Gastrocnemius medialis (tissue), 4 donors: ENCODE measurements around the gene RNPS1. TPM values are rescaled to one million over a fixed set of nuclear protein-coding genes. Genes with fewer than 3 reads are reported as not detected.
A peak's percentile ranks its signal among the peaks of the same experiment; 100 is the strongest.

Experiments used
- ATAC-seq, 2 donors: fragments of 150-250 bp; one replicate each; pipeline ENCODE4 v1.9.1; 2016
- DNase-seq, 2 donors: peaks; one replicate each; pipeline ENCODE4 v3.0.0-alpha.2; 2019
- H3K27ac ChIP-seq, 4 donors: fragments of 200-600 bp; sonication (generic); 1 replicate in 1 of 4; 2 replicates in 3 of 4; pipeline ENCODE4 v1.5.1; 2016 to 2018; ENCODE audit warnings: mild to moderate bottlenecking in 2 of 4, moderate library complexity in 1 of 4
- H3K27me3 ChIP-seq, 3 donors: fragments of 200-600 bp; sonication (generic) in 2 of 3; 1 replicate in 1 of 3; 2 replicates in 2 of 3; pipeline versions ENCODE4 v1.5.1 to v1.6.0; 2016 to 2019; ENCODE audit warnings: mild to moderate bottlenecking in 1 of 3, moderate library complexity in 1 of 3
- H3K36me3 ChIP-seq, 2 donors: fragments of 200-600 bp; sonication (generic) in 1 of 2; one replicate each; pipeline ENCODE4 v1.5.1; 2017 to 2018
- H3K4me1 ChIP-seq, 2 donors: fragments of 200-600 bp; sonication (generic) in 1 of 2; one replicate each; pipeline ENCODE4 v1.5.1; 2016 to 2017; ENCODE audit warnings: mild to moderate bottlenecking in 2 of 2
- H3K4me3 ChIP-seq, 4 donors: fragments of 200-600 bp; sonication (generic) in 3 of 4; 1 replicate in 1 of 4; 2 replicates in 3 of 4; pipeline ENCODE4 v1.5.1; 2016 to 2019; ENCODE audit warnings: mild to moderate bottlenecking in 2 of 4
- H3K9me3 ChIP-seq, 3 donors: fragments of 200-600 bp; sonication (generic) in 2 of 3; 1 replicate in 1 of 3; 2 replicates in 2 of 3; pipeline ENCODE4 v1.5.1; 2016 to 2019
- CTCF ChIP-seq, 5 experiments: fragments of 450-650 bp in 3 of 5; fragments of 200-600 bp in 2 of 5; sonication (generic) in 2 of 5; IDR thresholded peaks in 4 of 5; conservative IDR thresholded peaks in 1 of 5; 1 replicate in 4 of 5; 2 replicates in 1 of 5; pipeline ENCODE4 v1.5.1; 2016 to 2019; ENCODE audit warnings: antibody characterized with exemption in 5 of 5, mild to moderate bottlenecking in 3 of 5, moderate library complexity in 3 of 5
- POLR2A ChIP-seq, 2 donors: fragments of 450-650 bp; IDR thresholded peaks; one replicate each; pipeline ENCODE4 v1.6.1; 2017; ENCODE audit warnings: antibody characterized with exemption in 2 of 2, mild to moderate bottlenecking in 2 of 2, moderate library complexity in 2 of 2
- in situ Hi-C, 4 donors: fragments of 200-750 bp; cut with MboI; loops; one replicate each; pipeline versions ENCODE4 v1.15.0 to v1.8.0; 2017; ENCODE audit warnings: low sequenced_read_pairs in 4 of 4
- intact Hi-C: fragments of 100-400 bp; cut with DNase I; formaldehyde crosslinking; loops from one replicate; pipeline ENCODE4 v1.15.1; 2023; ENCODE audit warnings: low total_unique reads
- total RNA-seq, 4 donors: library from RNA; depleted of rRNA; stranded (reverse); fragments of >200 nt; gene quantifications; one replicate each; pipeline versions ENCODE4 v1.1.0 to v1.2.3, GENCODE V29; 2016

The RNPS1 gene
- total RNA-seq, 4 donors from 2014 or later, result 158 to 222 (median 172) TPM

DNA sequence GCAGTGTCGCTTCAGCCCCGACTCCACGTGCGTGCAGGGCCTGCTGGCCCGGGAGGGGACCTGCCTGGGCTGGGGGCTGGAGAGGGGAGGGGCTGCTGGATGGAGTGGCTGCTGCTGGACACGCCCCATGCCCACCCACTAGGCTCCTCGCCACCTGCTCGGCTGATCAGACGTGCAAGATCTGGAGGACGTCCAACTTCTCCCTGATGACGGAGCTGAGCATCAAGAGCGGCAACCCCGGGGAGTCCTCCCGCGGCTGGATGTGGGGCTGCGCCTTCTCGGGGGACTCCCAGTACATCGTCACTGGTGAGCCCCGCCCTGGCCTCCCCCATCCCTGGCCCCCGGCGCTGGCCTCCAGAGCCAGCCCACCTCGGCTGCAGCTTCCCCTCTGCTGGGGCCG, 59.6 kb downstream of the RNPS1 start:
- Histone ChIP-seq H3K36me3 (peaks cover 0 to 35% of the 10 kb centered on the region in 2 donors), H3K27me3 (no peaks in the 10 kb centered on the region), H3K27ac (no peak overlapping the region), H3K9me3 (no peaks in the 10 kb centered on the region), H3K4me3 (no peak overlapping the region), H3K4me1 (peaks cover 48% of the 10 kb centered on the region in 2 donors)
- DNase-seq, result no peak
- ATAC-seq, result no peak
- in situ Hi-C loops (no loop called here), intact Hi-C loops (no loop called here)
- TF ChIP-seq CTCF (IDR thresholded peaks at IDR 0.05 in 4 of 5, conservative IDR thresholded peaks at IDR 0.05 in 1 of 5) (no peak), POLR2A (IDR thresholded peaks at IDR 0.05) (no peak)

DNA sequence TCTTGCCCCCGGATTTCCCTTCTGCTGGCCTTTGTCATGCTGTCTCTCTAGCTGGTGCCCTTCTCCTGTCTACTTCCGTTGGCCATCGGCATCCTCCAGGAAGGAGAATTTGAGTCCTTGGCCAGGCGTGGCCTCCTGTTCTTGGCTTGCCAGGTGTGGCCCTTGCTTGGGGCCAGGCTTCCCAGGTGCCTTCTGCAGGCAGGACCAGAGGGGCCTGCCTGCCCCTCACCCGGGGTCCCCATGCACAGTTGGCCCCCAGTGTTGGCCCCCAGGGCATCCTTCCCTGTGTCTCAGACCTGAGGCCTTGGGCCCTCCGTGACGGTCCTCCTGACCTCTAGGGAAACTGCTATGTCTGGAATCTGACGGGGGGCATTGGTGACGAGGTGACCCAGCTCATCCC, 60.1 kb downstream of the RNPS1 start:
- intact Hi-C loops, result no loop called here
- H3K4me1 ChIP-seq, result peaks cover 44 to 45% of the 10 kb centered on the region in 2 donors
- no peak for ATAC-seq

GRCh38 chr16:2206780-2207433, 61.0 kb downstream of the RNPS1 start:
- peaks cover 35% of the 10 kb centered on the region in 2 donors for H3K4me1 ChIP-seq
- TF ChIP-seq POLR2A (IDR thresholded peaks at IDR 0.05) (no peak), CTCF (IDR thresholded peaks at IDR 0.05 in 4 of 5, conservative IDR thresholded peaks at IDR 0.05 in 1 of 5) (no peak)
- in situ Hi-C loops, result no loop called here
- H3K4me3 ChIP-seq, result no peak overlapping the region
- no peaks in the 10 kb centered on the region for H3K9me3 ChIP-seq
- DNase-seq, result no peak
- H3K27ac ChIP-seq, result peak overlapping the region; percentile 96 to 100 (median 100)
- peaks cover 0 to 35% of the 10 kb centered on the region in 2 donors for H3K36me3 ChIP-seq
- no peaks in the 10 kb centered on the region for H3K27me3 ChIP-seq
- no peak for ATAC-seq
- intact Hi-C loops, result no loop called here

More for the DNA sequence above, 60.1 kb downstream of the RNPS1 start:
- DNase-seq, result no peak
- H3K27me3 ChIP-seq, result no peaks in the 10 kb centered on the region
- no peak overlapping the region for H3K4me3 ChIP-seq
- H3K27ac ChIP-seq, result no peak overlapping the region
- no peaks in the 10 kb centered on the region for H3K9me3 ChIP-seq
- peaks cover 0 to 35% of the 10 kb centered on the region in 2 donors for H3K36me3 ChIP-seq
- TF ChIP-seq CTCF (IDR thresholded peaks at IDR 0.05 in 4 of 5, conservative IDR thresholded peaks at IDR 0.05 in 1 of 5) (no peak), POLR2A (IDR thresholded peaks at IDR 0.05) (no peak)
- in situ Hi-C loops, result no loop called here

DNA sequence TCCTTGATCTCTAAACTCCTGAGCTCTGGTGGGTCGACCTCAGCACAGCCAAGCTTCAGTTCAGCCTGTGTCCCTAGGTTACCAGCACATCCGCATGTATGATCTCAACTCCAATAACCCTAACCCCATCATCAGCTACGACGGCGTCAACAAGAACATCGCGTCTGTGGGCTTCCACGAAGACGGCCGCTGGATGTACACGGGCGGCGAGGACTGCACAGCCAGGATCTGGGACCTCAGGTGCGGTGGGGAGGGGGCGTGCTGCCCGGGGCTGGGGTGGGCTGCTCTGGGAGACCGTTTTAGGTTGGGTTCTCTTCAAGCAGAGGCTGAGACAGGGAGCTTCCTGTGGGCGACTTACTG, 61.5 kb downstream of the RNPS1 start:
- Histone ChIP-seq H3K27ac (peak overlapping the region; percentile 96 to 100 (median 100)), H3K9me3 (no peaks in the 10 kb centered on the region), H3K4me1 (peaks cover 30% of the 10 kb centered on the region in 2 donors), H3K36me3 (peaks cover 0 to 35% of the 10 kb centered on the region in 2 donors), H3K4me3 (peak overlapping the region in 3 of 4 donors; percentile 82 to 94 (median 90)), H3K27me3 (no peaks in the 10 kb centered on the region)
- ATAC-seq (no peak), DNase-seq (no peak)
- intact Hi-C loops (no loop called here), in situ Hi-C loops (no loop called here)
- TF ChIP-seq POLR2A (IDR thresholded peaks at IDR 0.05), result no peak
- TF ChIP-seq CTCF (IDR thresholded peaks at IDR 0.05 in 4 of 5, conservative IDR thresholded peaks at IDR 0.05 in 1 of 5), result no peak
